HL-60 (cell line): Measurements from ENCODE around the gene CHST3.

Source experiments
- POLR2AphosphoS5 ChIP-seq: IDR thresholded peaks from 2 replicates; pipeline ENCODE4 v1.6.1; 2012; ENCODE audit warnings: low read depth
- TF ChIP-seq, protein P1 (sequence below): IDR thresholded peaks from one replicate; pipeline ENCODE4 v1.5.1; 2011; ENCODE audit warnings: low read length, control low read depth, inconsistent platforms; ENCODE audit not compliant: insufficient read depth

DNA sequence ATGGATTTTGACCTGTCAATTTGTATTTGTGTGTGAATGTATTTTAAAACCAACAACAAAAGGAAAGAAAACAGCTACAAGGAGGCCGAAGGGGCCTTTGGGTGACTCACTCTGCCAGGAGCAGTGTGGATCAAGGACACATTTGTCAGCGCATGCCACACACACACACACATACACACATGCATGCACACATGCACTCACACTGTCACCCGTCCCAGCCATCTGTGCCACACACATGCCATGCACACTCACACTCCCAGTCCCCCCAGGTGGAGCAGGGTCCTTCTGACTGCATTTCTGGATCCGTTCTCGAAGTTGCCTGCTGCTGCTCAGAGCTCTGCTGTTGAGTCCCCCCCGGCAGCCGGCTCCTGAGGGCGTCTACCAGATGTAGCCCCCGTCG is 98.2 kb downstream of the CHST3 start:
- TF ChIP-seq, protein P1, sequence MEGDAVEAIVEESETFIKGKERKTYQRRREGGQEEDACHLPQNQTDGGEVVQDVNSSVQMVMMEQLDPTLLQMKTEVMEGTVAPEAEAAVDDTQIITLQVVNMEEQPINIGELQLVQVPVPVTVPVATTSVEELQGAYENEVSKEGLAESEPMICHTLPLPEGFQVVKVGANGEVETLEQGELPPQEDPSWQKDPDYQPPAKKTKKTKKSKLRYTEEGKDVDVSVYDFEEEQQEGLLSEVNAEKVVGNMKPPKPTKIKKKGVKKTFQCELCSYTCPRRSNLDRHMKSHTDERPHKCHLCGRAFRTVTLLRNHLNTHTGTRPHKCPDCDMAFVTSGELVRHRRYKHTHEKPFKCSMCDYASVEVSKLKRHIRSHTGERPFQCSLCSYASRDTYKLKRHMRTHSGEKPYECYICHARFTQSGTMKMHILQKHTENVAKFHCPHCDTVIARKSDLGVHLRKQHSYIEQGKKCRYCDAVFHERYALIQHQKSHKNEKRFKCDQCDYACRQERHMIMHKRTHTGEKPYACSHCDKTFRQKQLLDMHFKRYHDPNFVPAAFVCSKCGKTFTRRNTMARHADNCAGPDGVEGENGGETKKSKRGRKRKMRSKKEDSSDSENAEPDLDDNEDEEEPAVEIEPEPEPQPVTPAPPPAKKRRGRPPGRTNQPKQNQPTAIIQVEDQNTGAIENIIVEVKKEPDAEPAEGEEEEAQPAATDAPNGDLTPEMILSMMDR = no peak
- TF ChIP-seq POLR2AphosphoS5 = no peak
